Activated T-cell treated with anti-CD3 and anti-CD28 coated beads for 48 hours (primary cell): ENCODE data around the gene SWSAP1.
"Not testable (repeated sequence)": the region's sequence is repeated elsewhere in the genome, so short reads cannot be mapped to it uniquely, and the experiment has no call there.

ENCODE experiments used
- DNase-seq: peaks from one replicate; pipeline ENCODE4 v3.0.0-alpha.2; 2020; ENCODE audit warnings: low read depth

Gene SWSAP1

DNA sequence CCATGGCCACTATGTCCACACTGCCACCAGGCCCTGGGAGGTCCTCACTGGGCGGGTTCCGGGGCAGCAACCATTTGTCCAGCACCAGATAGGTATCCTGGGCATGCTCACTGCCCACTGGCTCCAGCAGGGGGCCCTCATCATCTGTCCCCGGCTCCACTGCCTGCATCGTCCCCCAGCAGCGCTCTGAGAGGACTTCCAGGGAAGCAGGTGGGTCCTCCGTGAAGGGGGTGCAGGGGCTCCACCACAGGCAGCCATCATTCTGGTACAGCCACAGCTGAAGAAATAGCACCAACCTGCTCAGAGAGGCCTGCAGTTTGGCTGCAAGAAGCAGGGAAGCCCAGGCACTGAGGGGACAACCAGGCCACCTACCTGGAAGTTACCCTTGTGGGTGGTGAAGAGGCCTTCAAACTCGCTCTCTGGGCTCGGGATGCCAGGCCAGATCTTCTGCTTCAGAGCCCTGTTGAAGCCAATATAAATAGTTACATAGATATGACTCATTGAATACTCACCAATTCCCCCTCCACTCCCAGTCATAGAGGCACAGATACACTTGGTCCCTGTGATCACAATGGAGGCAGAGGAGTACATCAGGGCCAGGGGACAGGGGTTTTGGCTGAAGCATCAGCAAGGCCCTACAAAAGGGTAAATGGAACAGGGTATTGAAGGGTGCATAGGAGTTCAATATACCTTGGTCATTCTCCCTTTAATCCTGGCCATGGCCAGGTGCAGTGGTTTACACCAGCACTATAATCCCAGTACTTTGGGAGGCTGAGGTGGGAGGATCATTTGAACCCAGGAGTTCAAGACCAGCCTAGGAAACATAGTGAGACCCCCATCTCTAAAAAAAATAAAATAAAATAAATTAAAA is 4.1 kb downstream of the SWSAP1 start:
- no peak for DNase-seq

DNA sequence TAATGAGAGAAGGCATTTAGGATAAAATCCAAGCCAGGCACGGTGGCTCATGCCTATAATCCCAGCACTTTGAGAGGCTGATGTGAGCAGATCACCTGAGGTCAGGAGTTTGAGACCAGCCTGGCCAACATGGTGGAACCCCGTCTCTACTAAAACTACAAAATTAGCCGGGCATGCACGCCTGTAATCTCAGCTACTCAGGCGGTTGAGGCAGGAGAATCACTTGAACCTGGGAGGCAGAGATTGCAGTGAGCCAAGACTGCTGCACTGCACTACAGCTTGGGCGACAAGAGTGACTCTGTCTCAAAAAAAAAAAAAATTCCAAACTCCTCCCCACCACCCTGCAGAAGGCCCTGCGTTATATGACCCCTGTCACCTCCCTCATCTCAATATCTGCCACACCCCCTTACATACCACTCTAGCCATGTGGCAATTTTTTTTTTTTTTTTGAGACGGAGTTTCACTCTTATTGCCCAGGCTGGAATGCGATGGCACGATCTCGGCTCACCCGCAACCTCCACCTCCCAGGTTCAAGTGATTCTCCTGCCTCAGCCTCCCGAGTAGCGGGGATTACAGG is 4.9 kb downstream of the SWSAP1 start:
- not testable (repeated sequence) for DNase-seq

DNA sequence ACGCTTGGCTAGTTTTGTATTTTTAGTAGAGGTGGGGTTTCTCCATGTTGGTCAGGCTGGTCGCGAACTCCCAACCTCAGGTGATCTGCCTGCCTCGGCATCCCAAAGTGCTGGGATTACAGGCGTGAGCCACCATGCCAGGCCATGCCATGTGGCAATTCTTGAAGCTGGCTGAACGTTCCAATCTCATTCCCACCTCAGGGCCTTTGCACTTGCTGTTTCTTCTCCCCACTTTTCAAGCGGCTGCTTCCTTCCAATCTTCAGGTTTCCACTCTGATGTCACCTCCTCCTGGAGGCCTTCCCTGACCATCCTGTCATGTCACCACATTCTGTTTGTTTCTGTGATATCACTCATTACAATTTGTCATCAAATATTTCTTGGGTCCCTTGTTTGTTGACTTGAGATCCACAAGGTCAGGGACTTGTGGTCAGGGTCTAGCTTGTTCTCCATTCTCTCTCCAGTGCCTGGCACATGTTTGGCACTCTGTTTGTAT is 5.4 kb downstream of the SWSAP1 start:
- DNase-seq = no peak

DNA sequence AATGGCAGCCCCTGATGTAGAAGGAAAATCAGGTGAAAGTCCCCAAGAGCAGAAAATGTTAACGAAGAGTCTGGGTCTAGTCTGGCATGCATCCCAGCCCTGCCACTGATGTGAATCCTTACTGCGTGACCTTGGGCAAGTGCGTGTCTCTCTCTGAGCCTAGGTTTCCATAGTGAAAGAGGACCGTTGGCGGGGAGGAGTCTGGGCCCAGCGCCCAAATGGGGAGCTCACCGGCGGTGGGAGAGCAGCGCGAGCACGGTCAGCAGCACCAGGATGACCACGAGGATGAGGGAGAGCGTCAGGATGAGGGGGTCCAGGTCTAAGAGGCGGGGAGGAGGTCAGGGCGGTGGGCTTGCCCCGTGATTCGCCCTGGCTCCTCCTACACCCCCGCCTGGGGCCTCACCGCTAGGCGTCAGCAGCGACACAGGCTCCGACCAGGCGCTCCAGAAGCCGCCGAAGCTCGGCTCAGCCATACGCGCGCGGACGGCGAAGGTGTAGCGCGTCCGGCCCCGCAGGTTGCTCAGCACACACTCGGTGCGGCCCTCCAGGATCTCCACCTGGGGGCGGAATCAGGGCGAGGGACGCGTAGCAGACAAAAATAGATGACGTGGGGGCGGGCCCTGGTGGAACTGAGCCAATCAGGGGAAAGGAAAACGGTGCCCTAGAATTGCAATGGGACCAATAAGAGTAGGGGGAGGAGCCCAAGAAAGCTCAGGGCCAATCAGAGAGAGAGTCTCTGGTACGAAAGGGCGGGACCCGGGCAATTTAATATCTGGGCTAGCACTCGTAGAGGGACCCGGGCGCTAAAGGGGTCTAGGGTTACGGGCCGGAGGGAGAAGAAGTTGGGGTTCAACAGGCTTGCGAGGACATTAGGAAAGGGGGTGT is 6.4 kb downstream of the SWSAP1 start:
- peak; percentile 92 for DNase-seq

GRCh38 chr19:11382898-11383705 is 8.6 kb downstream of the SWSAP1 start:
- no peak for DNase-seq

GRCh38 chr19:11383706-11384048 is 9.2 kb downstream of the SWSAP1 start:
- DNase-seq = no peak

GRCh38 chr19:11384778-11385129 is 10.3 kb downstream of the SWSAP1 start:
- no peak for DNase-seq

- no peak for DNase-seq
Observed at GRCh38 chr19:11387162-11388034, 12.9 kb downstream of the SWSAP1 start.

DNA sequence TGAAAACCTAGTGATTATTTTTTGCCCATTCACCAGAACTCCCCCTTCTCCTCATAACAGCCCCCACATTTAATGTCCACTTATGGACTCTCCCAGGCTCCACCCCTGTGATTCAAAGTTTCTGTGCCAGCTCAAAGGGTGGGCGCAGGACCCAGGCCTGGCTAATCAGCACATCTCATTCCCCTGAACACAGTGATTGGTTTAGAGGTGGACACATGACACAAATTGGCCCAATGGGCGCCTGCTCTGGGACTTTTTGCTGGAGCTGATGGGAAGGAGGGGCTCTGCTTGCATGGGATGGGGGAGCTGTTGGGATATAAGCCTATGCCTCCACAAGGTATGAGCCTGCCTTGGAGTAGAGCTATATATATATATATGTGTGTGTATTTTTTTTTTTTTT is 15.9 kb downstream of the SWSAP1 start:
- DNase-seq = no peak

DNA sequence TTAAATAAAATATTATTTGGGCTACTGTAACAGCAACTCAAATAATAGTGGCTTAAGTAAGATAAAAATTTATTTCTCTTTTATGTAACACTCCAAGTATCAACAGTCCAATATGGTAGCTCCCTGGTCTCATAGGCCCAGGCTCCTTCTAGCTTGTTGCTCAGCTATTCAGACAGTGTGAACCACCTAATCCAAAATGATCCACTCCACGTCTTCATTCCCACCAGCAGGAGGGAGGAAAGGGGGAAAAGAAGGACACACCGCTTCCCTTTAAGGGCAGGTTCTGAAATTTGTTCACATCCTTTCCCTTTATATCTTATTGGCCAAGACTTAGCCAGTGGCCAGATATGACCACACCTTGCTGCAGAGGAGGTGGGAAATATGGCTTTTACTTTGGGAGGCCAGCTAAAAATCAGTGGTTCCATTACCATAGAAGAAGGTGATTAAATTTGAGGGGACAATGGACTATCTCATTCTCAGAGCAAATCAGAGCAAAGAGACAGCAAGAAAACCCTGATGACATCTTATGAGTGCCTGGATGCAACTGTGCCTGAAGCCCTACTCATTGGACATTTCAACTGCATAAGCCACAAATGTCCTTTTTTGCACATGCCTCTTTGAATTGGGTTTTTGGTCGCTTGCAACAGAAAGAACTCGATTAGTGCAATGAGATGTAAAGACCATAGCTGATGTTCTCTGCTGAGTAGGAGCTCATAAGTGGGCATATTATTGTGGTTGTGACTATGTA is 16.6 kb downstream of the SWSAP1 start:
- DNase-seq = no peak

DNA sequence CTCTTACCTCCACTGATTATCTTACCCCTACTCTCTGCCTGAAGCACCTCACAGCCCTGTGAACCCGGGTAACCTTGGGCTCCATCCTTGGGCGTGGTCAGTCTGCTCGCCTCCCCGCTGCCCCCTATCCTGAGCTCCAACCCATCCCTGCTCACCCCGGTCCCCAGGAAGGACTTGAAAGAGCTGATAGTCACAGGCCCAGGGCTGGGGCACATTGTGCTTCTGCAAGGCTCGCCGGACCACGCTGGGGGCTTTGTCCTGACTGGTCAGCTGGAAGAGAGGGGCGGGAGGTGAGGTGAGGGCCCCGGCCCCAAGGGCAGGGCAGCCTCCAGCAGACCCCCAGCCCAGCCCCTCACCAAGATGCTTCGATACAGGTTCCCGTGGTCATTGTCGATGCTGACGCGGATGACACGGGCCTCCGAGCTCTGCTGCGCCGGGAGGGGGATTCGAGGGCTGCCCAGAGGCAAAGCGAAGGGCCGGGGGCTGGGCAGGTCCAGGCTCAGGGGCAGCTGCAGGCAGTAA is 22.7 kb downstream of the SWSAP1 start:
- DNase-seq = no peak

GRCh38 chr19:11399667-11400066 is 25.2 kb downstream of the SWSAP1 start:
- no peak for DNase-seq

GRCh38 chr19:11400798-11401197 is 26.3 kb downstream of the SWSAP1 start:
- no peak for DNase-seq

GRCh38 chr19:11401808-11402543 is 27.5 kb downstream of the SWSAP1 start:
- no peak for DNase-seq

GRCh38 chr19:11404588-11405222 is 30.2 kb downstream of the SWSAP1 start:
- DNase-seq = no peak

GRCh38 chr19:11405846-11406643 is 31.6 kb downstream of the SWSAP1 start:
- peak; percentile 43 for DNase-seq

DNA sequence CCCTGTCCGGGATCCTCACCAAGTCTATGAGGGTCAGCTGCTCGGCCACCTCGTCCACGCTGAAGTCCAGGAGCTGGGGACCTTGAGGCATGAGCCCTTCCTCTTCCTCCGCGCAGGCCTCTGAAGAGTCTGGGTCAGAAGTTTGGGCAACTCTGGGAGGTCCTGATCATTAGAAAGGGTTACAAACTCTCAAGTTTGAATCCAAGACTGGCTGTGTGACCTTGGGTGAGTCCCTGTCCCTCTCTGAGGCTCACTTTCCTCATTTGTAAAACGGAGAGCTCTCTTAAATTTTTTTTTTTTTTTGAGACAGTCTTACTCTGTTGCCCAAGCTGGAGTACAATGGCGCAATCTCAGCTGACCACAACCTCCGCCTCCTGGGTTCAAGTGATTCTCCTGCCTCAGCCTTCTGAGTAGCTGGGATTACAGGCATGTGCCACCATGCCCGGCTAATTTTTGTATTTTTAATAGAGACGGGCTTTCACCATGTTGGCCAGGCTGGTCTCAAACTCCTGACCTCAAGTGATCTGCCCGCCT is 32.3 kb downstream of the SWSAP1 start:
- not testable (repeated sequence) for DNase-seq

DNA sequence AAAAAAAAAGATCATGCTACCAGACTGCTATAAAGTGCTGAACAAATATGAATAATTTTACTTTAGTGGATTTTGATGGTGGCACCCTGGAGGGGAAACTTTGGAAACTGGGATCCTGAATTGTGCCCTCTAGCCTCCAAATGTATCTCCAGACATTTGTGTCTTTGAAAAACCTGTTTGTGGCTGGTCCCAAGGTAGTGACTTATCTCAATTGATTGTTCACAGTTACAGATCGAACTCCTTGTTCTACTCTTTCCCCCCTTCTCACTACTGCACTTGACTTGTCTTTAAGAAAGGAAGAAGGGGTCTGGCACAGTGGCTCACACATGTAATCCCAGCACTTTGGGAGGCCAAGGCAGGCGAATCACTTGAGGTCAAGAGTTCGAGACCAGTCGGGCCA is 34.1 kb downstream of the SWSAP1 start:
- DNase-seq = no peak
